Body of pancreas (tissue), 4 donors: Measurements from ENCODE around the gene MAPT.

Experiments
- CTCF ChIP-seq, 7 experiments: fragments of 450-650 bp in 4 of 7; fragments of 200-600 bp in 3 of 7; sonication (generic) in 3 of 7; IDR thresholded peaks; one replicate each; pipeline ENCODE4 v1.5.1; 2016 to 2019; ENCODE audit warnings: antibody characterized with exemption in 7 of 7
- POLR2A ChIP-seq, 3 donors: fragments of 450-650 bp; IDR thresholded peaks; one replicate each; pipeline ENCODE4 v1.6.1; 2016; ENCODE audit warnings: antibody characterized with exemption in 3 of 3, mild to moderate bottlenecking in 2 of 3

- TF ChIP-seq CTCF (IDR thresholded peaks at IDR 0.05): no peak
- no peak for TF ChIP-seq POLR2A (IDR thresholded peaks at IDR 0.05)
These were observed 73.0 kb downstream of the MAPT start for GRCh38 chr17:45967378-45967777.
